K562 (cell line): Measurements from ENCODE around the gene MRPL54. TPM values are rescaled to one million over a fixed set of nuclear protein-coding genes. Genes with fewer than 3 reads are reported as not detected.

ENCODE experiments used
- AFF1 ChIP-seq, 2 experiments: fragments of 450-650 bp; IDR thresholded peaks; 2 replicates each; pipeline ENCODE4 v1.6.1; 2018; ENCODE audit warnings: mild to moderate bottlenecking in 2 of 2, low read depth in 1 of 2; ENCODE audit not compliant: partially characterized antibody in 2 of 2
- CUX1 ChIP-seq: fragments of 200-800 bp; sonication (Bioruptor generic); IDR thresholded peaks from 2 replicates; pipeline ENCODE4 v1.6.1; 2016; ENCODE audit warnings: missing genetic modification characterization, missing compliant biosample characterization
- MEIS2 ChIP-seq: fragments of 450-650 bp; IDR thresholded peaks from 2 replicates; pipeline ENCODE4 v1.6.1; 2014; ENCODE audit warnings: mild to moderate bottlenecking; ENCODE audit not compliant: partially characterized antibody
- POLR2AphosphoS5 ChIP-seq: IDR thresholded peaks from 2 replicates; pipeline ENCODE4 v1.6.1; 2011; ENCODE audit warnings: mild to moderate bottlenecking, low read depth, low read length, moderate library complexity; ENCODE audit not compliant: control insufficient read depth, insufficient read depth
- POLR2B ChIP-seq: fragments of 450-650 bp; IDR thresholded peaks from 2 replicates; pipeline ENCODE4 v1.6.1; 2018; ENCODE audit warnings: low read depth; ENCODE audit not compliant: partially characterized antibody
- POLR2G ChIP-seq: fragments of 200-400 bp; formaldehyde crosslinking; IDR thresholded peaks from 2 replicates; pipeline ENCODE4 v1.6.1; 2017; ENCODE audit warnings: low read depth, mild to moderate bottlenecking, antibody characterized with exemption, low read length, moderate library complexity
- ZNF436 ChIP-seq: fragments of 250-450, 450-650 bp; sonication (Bioruptor Pico); formaldehyde crosslinking; IDR thresholded peaks from 2 replicates; pipeline ENCODE4 v1.7.0; 2020; ENCODE audit warnings: mild to moderate bottlenecking
- ZNF449 ChIP-seq: fragments of 250-450 bp; sonication (Bioruptor Pico); IDR thresholded peaks from 2 replicates; pipeline ENCODE4 v1.8.0; 2022; ENCODE audit warnings: moderate library complexity, mild to moderate bottlenecking, inconsistent platforms
- ZNF592 ChIP-seq: fragments of 450-650 bp; IDR thresholded peaks from 2 replicates; pipeline ENCODE4 v1.6.1; 2017; ENCODE audit warnings: antibody characterized with exemption, mild to moderate bottlenecking
- polyA plus RNA-seq, 8 experiments: library from polyadenylated mRNA; depleted of rRNA in 4 of 8; stranded (reverse) in 5 of 8; unstranded in 3 of 8; fragments of >200 nt; fragmentation: Nextera tagmentation in 2 of 8; fragmentation: Illumina TruSeq in 1 of 8; extraction: Ambion mirVana in 2 of 8; extraction: Trizol in 1 of 8; gene quantifications; 2 replicates each; pipeline versions ENCODE4 v1.2.1 to v1.2.3, GENCODE V29; 2011 to 2014; ENCODE audit warnings: inconsistent platforms in 1 of 8, missing spikeins in 1 of 8
- total RNA-seq, 7 experiments: library from RNA; depleted of rRNA in 6 of 7; stranded (reverse); fragments of >200 nt in 6 of 7; fragmentation: Illumina TruSeq in 2 of 7; extraction: Trizol in 2 of 7; gene quantifications; 2 replicates each; pipeline versions ENCODE4 v1.2.1 to v1.2.3, GENCODE V29; 2011 to 2021; ENCODE audit warnings: low replicate concordance in 1 of 7

The MRPL54 gene
- total and polyA plus RNA-seq, 9 of the 15 experiments (the other 6 are each of a cell fraction or from before 2014, with no cell fraction given) = 3.5 to 120 (median 56.9) TPM

- TF ChIP-seq ZNF592 (peak; percentile 68), ZNF449 (CRISPR knock-in tag) (no peak), POLR2B (peak; percentile 98), CUX1 (CRISPR knock-in tag) (no peak), MEIS2 (peak; percentile 99), AFF1 (IDR thresholded peaks at IDR 0.05; ENCODE audit: low read depth in 1 of 2, partially characterized antibody in 2 of 2) (peak; percentile 13 to 95), POLR2AphosphoS5 (peak; percentile 73), POLR2G (peak; percentile 93), ZNF436 (CRISPR knock-in tag) (peak; percentile 9; the same call in 1 of the 2 replicates)
Measured at GRCh38 chr19:3762501-3763459, at the start of gene MRPL54 (continued).
